Activated naive CD8-positive, alpha-beta T cell treated with anti-CD3 and anti-CD28 coated beads, Interleukin-2, amount 10 ng/mL, durations not matched to agents 7 days and 5 days (primary cell): Measurements from ENCODE around the gene MUSK. TPM values are rescaled to one million over a fixed set of nuclear protein-coding genes. Genes with fewer than 3 reads are reported as not detected.
"Not testable (repeated sequence)": the region's sequence is repeated elsewhere in the genome, so short reads cannot be mapped to it uniquely, and the experiment has no call there.

Source experiments
- ATAC-seq: fragments of 150-1000 bp; cut with Tn5 transposase; one replicate; pipeline ENCODE4 v1.10.0; 2021; ENCODE audit warnings: low read depth, moderate library complexity
- POLR2A ChIA-PET: fragments of 350-600 bp; sonication (Branson Sonifier 250); formaldehyde crosslinking; loops from one replicate; lab custom pipeline; 2021; ENCODE audit warnings: antibody characterized with exemption; lab: Charles Lee
- DNase-seq: peaks from one replicate; pipeline ENCODE4 v3.0.0; 2021
- H3K27ac Mint-ChIP-seq: one replicate; pipeline ENCODE4 v1.8.0; 2022; ENCODE audit warnings: mild to moderate bottlenecking, mixed read lengths
- H3K27me3 Mint-ChIP-seq: one replicate; pipeline ENCODE4 v1.8.0; 2022; ENCODE audit warnings: mild to moderate bottlenecking, moderate library complexity, mixed read lengths
- H3K36me3 Mint-ChIP-seq: one replicate; pipeline ENCODE4 v1.8.0; 2021; ENCODE audit warnings: mild to moderate bottlenecking, mixed read lengths
- H3K4me1 Mint-ChIP-seq: one replicate; pipeline ENCODE4 v1.8.0; 2021; ENCODE audit warnings: mixed read lengths
- H3K4me3 Mint-ChIP-seq: one replicate; pipeline ENCODE4 v1.8.0; 2022; ENCODE audit warnings: mild to moderate bottlenecking, moderate library complexity, mixed read lengths
- H3K9me3 Mint-ChIP-seq: one replicate; pipeline ENCODE4 v1.8.0; 2021; ENCODE audit warnings: mixed read lengths
- total RNA-seq, 2 experiments: library from RNA; stranded (reverse); gene quantifications; one replicate each; pipeline ENCODE4 v1.2.3, GENCODE V29; 2021

Gene MUSK
- total RNA-seq, 2 experiments from 2014 or later: not detected

DNA sequence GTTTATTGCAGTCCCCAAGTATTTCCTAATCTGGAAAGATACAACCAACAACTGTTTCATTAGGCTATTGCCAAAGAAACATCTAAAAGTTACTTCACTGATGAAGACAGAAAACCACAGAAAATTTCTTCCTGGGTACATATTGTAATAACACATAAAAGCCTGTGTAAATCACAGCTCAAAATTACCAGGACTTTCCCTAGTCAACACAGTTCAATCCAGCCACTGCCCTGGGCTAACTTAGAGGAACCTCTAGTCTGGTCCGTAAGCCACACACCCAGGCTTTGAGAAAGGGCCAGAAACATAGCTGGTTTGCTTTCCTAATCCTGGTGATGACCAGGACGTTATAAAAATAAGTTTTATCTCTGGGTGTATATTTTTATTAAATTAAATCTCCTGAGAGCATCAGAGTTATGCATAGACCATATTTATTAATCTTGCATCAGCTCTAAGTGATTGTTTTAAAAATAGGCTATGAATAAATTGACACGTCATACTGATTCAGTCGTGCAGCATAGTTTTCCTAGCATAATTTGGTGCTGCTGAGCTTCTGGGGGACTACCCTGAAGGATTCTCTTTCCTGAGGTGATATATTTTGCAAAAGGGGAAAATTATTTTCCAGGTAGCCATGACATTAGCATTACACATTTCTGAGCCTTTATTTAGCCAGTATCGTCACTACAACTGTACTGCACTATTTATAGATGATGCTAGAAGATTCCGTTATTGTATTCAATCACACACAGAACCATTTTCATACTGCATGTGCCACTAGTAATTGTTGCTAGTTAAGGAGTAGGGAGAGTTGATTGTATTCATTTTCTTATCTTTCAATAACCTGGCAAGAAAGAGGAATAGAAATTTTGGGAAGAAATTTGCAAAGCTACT, 12.6 kb upstream of the MUSK start:
- Mint-ChIP-seq H3K4me3 (no peak overlapping the region), H3K27ac (no peak overlapping the region), H3K36me3 (no peaks in the 10 kb centered on the region), H3K4me1 (no peaks in the 10 kb centered on the region), H3K9me3 (peaks cover 3% of the 10 kb centered on the region), H3K27me3 (no peaks in the 10 kb centered on the region)
- DNase-seq (no peak), ATAC-seq (no peak)
- POLR2A ChIA-PET: no interaction called here

DNA sequence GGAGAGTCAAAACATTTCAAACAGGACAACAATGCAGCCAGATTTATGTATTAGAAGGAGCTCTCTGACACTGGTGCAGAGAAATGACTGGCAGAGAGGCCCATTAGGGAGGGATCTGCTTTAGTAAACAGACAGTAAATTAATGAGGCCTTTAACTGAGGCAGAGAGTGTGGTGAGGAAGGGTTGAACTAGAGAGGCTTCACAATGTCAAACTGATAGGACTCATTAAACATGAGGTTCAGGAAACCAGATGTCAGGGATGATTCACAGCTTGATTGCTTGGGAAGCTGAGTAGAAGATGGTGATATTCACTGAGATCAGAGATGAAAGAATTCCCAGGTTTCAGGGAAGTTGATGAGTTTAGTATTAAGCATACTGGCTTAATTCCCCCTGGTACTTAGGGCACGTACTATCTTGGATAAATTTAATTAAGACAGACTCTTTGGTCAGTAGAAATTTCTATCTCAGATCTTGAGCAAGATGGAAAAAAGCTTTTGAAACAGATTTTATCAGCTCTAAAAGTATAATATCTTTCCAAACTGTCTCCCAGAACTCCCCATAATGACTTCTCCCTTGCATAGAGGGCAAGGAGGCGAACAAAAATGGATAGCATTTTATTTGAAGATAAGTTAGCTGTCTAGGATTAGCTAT, 8.6 kb upstream of the MUSK start:
- no peaks in the 10 kb centered on the region for H3K4me1 Mint-ChIP-seq
- POLR2A ChIA-PET: no interaction called here
- no peaks in the 10 kb centered on the region for H3K27me3 Mint-ChIP-seq
- DNase-seq (no peak), ATAC-seq (no peak)
- no peak overlapping the region for H3K27ac Mint-ChIP-seq
- no peaks in the 10 kb centered on the region for H3K36me3 Mint-ChIP-seq
- no peak overlapping the region for H3K4me3 Mint-ChIP-seq
- H3K9me3 Mint-ChIP-seq: peaks cover 3% of the 10 kb centered on the region

DNA sequence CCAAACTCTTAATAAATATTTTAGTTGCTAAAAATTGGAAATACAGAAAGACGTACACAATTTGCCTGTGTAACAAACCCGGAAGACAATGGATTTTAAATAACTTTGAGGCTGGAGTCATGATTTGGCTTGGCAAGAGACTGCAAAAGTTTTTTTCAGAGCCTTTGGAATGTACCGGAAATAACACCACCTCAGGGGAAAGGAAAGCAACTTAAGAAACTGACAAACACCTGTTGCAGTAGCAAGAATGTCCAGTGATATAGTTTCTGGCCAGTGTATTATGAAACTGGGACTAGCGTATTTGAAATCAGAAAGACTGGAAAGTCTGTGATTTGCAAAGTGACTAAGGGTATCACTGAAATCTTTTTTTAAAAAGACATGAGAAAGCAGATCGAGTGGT, 842 bp downstream of the MUSK start:
- Mint-ChIP-seq H3K36me3 (no peaks in the 10 kb centered on the region), H3K4me1 (no peaks in the 10 kb centered on the region), H3K27me3 (no peaks in the 10 kb centered on the region), H3K27ac (no peak overlapping the region), H3K4me3 (no peak overlapping the region), H3K9me3 (no peaks in the 10 kb centered on the region)
- ATAC-seq (no peak), DNase-seq (no peak)
- POLR2A ChIA-PET: no interaction called here

DNA sequence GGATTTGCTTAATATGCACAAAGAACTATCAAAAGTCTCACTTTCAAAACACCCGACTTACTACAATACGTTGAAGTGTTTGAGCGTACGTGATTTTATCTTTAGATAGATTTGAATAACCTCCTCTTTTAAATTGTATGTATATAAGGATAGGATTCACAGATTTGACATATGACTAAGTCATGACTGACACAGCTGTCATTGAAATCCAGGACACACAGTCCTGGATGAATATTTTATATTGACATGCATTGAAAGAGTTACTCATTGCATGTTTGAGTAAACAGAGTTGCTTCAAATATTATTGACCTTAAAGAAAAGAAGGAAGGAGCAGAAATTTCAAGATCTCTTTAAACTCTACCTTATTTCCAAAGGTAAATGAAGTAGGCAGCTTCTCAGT, 3.3 kb downstream of the MUSK start:
- Mint-ChIP-seq H3K9me3 (peaks cover 2% of the 10 kb centered on the region), H3K27ac (no peak overlapping the region), H3K4me1 (no peaks in the 10 kb centered on the region), H3K36me3 (no peaks in the 10 kb centered on the region), H3K4me3 (no peak overlapping the region), H3K27me3 (no peaks in the 10 kb centered on the region)
- no peak for DNase-seq
- no peak for ATAC-seq
- POLR2A ChIA-PET: no interaction called here

- no peak for DNase-seq
- POLR2A ChIA-PET: no interaction called here
- H3K9me3 Mint-ChIP-seq: peaks cover 2% of the 10 kb centered on the region
- H3K4me3 Mint-ChIP-seq: no peak overlapping the region
- H3K27ac Mint-ChIP-seq: no peak overlapping the region
- H3K36me3 Mint-ChIP-seq: no peaks in the 10 kb centered on the region
- no peak for ATAC-seq
- no peaks in the 10 kb centered on the region for H3K27me3 Mint-ChIP-seq
- no peaks in the 10 kb centered on the region for H3K4me1 Mint-ChIP-seq
These were observed 4.4 kb downstream of the MUSK start for GRCh38 chr9:110672873-110673510.

DNA sequence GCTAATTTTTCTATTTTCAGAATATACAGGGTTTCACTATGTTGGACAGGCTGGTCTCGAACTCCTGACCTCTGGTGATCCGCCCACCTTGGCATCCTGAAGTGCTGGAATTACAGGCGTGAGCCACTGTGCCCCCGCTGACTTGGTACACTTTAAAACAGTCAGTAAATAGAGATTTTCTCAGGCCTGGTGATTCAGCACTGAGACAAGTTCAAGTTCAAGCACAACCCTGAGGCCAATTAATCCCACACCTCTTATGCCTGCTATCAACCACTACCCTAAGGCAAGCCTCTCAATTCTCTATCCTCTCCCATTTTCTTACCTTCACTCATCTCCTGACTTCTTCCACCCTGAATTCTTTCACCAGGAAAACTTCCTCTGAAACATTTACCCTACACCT, 18.9 kb downstream of the MUSK start:
- Mint-ChIP-seq H3K4me3 (no peak overlapping the region), H3K9me3 (no peaks in the 10 kb centered on the region), H3K36me3 (no peaks in the 10 kb centered on the region), H3K4me1 (no peaks in the 10 kb centered on the region), H3K27ac (no peak overlapping the region), H3K27me3 (no peaks in the 10 kb centered on the region)
- ATAC-seq: no peak
- no peak for DNase-seq
- POLR2A ChIA-PET: no interaction called here

GRCh38 chr9:110688329-110688728, 19.7 kb downstream of the MUSK start:
- no peak for DNase-seq
- H3K36me3 Mint-ChIP-seq: no peaks in the 10 kb centered on the region
- H3K4me1 Mint-ChIP-seq: no peaks in the 10 kb centered on the region
- no peaks in the 10 kb centered on the region for H3K27me3 Mint-ChIP-seq
- H3K4me3 Mint-ChIP-seq: no peak overlapping the region
- POLR2A ChIA-PET: no interaction called here
- H3K27ac Mint-ChIP-seq: no peak overlapping the region
- no peaks in the 10 kb centered on the region for H3K9me3 Mint-ChIP-seq
- ATAC-seq: peak; percentile 60

GRCh38 chr9:110691002-110691549, 22.5 kb downstream of the MUSK start:
- Mint-ChIP-seq H3K9me3 (no peaks in the 10 kb centered on the region), H3K4me1 (no peaks in the 10 kb centered on the region), H3K36me3 (no peaks in the 10 kb centered on the region), H3K27ac (no peak overlapping the region), H3K27me3 (no peaks in the 10 kb centered on the region), H3K4me3 (no peak overlapping the region)
- peak; percentile 57 for ATAC-seq
- DNase-seq: no peak
- POLR2A ChIA-PET: no interaction called here

GRCh38 chr9:110695846-110696245, 27.3 kb downstream of the MUSK start:
- H3K4me3 Mint-ChIP-seq, H3K9me3 Mint-ChIP-seq, H3K27ac Mint-ChIP-seq, H3K27me3 Mint-ChIP-seq, H3K36me3 Mint-ChIP-seq, H3K4me1 Mint-ChIP-seq, ATAC-seq, POLR2A ChIA-PET, DNase-seq: not testable (repeated sequence)

GRCh38 chr9:110700953-110701352, 32.4 kb downstream of the MUSK start:
- Mint-ChIP-seq H3K27ac (no peak overlapping the region), H3K9me3 (no peaks in the 10 kb centered on the region), H3K4me3 (no peak overlapping the region), H3K27me3 (peaks cover 2% of the 10 kb centered on the region), H3K4me1 (no peaks in the 10 kb centered on the region), H3K36me3 (no peaks in the 10 kb centered on the region)
- ATAC-seq: no peak
- POLR2A ChIA-PET: no interaction called here
- DNase-seq: no peak

DNA sequence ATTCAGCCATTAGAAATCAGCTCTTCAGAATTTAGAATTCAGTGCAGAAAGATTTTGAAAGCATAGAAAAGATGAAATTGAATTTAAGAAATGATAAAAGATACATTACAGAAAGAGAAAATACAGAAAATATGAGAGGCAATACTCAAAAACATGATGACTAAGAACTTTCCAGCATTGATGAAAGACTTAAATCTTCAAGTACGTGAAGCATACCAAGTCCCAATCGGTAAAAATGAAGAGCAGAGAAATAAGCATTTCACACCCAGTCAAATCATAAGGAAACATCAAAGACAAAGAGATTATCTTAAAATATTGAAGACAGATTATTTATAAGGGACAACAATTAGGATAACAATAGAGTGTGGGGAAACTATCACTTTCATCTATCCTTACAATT, 35.1 kb downstream of the MUSK start:
- Mint-ChIP-seq H3K27ac (no peak overlapping the region), H3K4me3 (no peak overlapping the region), H3K36me3 (no peaks in the 10 kb centered on the region), H3K4me1 (no peaks in the 10 kb centered on the region), H3K9me3 (no peaks in the 10 kb centered on the region), H3K27me3 (no peaks in the 10 kb centered on the region)
- no peak for DNase-seq
- ATAC-seq: no peak
- POLR2A ChIA-PET: no interaction called here

- H3K27me3 Mint-ChIP-seq: no peaks in the 10 kb centered on the region
- no peaks in the 10 kb centered on the region for H3K36me3 Mint-ChIP-seq
- ATAC-seq (no peak), DNase-seq (no peak)
- no peak overlapping the region for H3K27ac Mint-ChIP-seq
- H3K9me3 Mint-ChIP-seq: no peaks in the 10 kb centered on the region
- H3K4me1 Mint-ChIP-seq: no peaks in the 10 kb centered on the region
- POLR2A ChIA-PET: no interaction called here
- H3K4me3 Mint-ChIP-seq: no peak overlapping the region
These were observed 38.8 kb downstream of the MUSK start for GRCh38 chr9:110707419-110707818.

GRCh38 chr9:110710420-110710819, 41.8 kb downstream of the MUSK start:
- Mint-ChIP-seq H3K27ac (no peak overlapping the region), H3K4me3 (no peak overlapping the region), H3K27me3 (no peaks in the 10 kb centered on the region), H3K36me3 (no peaks in the 10 kb centered on the region), H3K9me3 (no peaks in the 10 kb centered on the region), H3K4me1 (no peaks in the 10 kb centered on the region)
- DNase-seq: no peak
- POLR2A ChIA-PET: no interaction called here
- ATAC-seq: no peak
